Globus pallidus (tissue), 1 donor: ENCODE measurements around the gene ACOXL.
"Not testable (repeated sequence)": the region's sequence is repeated elsewhere in the genome, so short reads cannot be mapped to it uniquely, and the experiment has no call there.

ENCODE experiments used
- DNase-seq: peaks from one replicate; pipeline ENCODE4 v3.0.0-alpha.2; 2015; ENCODE audit warnings: low spot score

ACOXL gene

DNA sequence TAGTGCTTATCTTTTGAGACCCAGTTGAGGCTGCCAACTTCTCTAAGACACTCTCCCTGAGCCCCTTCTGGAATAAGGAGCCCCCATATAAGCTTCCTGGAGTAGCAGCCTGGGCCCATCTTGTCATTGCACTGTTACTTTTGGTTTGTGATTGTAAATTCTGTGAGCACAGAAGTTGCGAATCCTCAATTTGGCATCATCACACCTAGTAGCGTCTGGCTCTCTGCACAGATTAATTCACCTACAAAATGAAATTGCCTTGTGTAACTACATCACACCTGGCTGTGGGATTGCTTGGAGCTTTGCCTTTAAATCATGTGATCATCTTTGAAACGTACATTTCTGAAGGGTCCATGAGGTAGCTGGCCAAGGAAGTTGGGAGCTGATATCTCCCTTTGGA is 195.2 kb downstream of the ACOXL start:
- DNase-seq = no peak

DNA sequence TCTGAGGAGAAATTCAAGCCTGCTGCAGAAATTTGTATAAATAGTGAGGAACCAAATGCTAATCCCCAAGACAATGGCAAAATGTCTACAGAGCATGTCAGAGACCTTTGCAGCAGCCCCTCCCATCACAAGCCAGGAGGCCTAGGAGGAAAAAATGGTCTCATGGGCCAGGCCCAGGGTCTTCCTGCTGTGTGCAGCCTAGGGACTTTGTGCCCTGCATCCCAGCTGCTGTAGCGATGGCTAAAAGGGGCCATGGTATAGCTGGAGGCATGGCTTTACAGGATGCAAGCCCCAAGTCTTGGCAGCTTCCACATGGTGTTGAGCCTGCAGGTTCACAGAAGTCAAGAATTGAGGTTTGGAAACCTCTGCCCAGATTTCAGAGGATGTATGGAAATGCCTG is 197.2 kb downstream of the ACOXL start:
- no peak for DNase-seq

DNA sequence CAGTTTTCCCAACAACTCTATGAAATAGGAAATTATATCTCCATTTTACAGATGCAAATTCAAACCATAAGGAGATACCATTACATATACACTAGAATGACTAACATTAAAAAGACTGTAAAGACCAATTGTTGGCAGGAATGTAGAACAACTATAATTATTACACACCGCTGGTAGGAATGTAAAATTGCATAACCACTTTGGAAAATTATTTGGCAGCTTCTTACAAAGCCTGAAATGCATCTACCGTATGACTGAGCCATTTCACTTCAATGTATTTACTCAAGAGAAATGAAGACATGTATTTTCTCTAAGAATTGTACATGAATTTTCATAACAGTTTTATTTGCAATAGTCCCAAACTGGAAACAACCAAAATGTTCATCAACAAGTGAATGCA is 199.3 kb downstream of the ACOXL start:
- no peak for DNase-seq

DNA sequence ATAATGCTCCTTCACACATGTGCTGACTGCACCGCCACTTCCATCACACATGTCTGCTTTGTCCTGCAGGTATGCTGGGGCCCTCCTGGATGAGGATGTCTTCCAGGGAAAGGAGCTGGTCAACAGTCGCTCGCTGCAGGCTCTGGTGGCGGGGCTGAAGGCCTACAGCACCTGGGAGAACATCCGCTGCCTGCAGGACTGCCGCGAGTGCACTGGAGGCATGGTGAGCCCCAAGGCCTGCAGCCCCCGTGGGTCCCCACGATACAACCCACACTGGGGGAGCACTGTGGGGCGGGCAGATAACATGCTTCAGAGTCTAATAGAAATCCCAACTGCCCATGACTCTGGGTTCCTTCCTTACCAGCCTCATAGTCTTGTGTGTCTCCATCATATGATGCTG is 201.0 kb downstream of the ACOXL start:
- DNase-seq = no peak

- no peak for DNase-seq
Measured at GRCh38 chr2:110934948-110935347, 202.6 kb downstream of the ACOXL start.

- DNase-seq = no peak
Measured at GRCh38 chr2:110940376-110940910, 208.1 kb downstream of the ACOXL start.

- DNase-seq = no peak
Measured at GRCh38 chr2:110941226-110941625, 208.9 kb downstream of the ACOXL start.

DNA sequence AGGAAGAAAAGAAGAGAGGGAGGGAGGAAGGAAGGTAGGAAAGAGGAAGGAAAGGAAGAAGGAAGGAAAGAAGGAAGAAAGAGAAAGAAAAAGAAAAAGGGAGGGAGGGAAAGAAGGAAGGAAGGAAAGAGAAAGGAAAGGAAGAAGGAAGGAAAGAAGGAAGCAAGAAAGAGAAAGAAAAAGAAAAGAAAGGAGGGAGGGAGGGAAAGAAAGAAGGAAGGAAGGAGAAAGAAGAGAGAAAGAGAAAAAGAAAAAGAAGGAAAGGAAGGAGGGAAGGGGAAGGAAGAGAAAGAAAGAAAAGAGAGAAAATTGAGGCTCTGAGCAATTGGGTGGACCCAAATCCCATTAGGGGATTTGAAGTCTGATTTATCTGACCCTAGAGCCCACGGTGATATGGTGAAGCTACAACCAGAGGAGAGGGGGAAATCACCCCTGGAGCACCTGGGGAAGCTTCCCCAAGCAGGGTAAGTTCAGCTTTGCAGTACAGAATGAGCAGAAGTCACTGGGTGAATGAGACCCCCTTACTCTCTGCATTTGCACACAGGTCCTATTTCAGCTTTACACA is 210.8 kb downstream of the ACOXL start:
- DNase-seq = no peak

DNA sequence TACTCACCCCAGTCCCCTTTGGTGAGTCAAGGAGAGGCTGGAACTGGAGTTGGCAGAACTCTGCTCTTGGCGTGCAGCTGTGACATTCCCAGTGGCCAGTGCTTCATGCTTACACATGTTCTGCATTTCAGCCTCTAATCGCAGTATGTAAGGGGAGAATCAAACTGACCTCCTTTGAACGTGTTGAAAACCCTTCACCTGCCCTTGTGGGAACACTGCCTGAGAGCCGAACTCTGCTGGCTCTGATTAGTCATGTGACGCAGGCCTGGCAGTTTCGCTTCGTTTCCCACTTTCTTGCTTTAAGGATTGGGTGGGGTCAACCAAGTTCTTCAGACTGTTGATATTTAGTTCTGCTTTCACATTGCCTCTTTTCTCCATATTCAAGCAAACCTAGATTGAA is 214.5 kb downstream of the ACOXL start:
- no peak for DNase-seq

GRCh38 chr2:110948027-110948674 is 215.8 kb downstream of the ACOXL start:
- DNase-seq = no peak

DNA sequence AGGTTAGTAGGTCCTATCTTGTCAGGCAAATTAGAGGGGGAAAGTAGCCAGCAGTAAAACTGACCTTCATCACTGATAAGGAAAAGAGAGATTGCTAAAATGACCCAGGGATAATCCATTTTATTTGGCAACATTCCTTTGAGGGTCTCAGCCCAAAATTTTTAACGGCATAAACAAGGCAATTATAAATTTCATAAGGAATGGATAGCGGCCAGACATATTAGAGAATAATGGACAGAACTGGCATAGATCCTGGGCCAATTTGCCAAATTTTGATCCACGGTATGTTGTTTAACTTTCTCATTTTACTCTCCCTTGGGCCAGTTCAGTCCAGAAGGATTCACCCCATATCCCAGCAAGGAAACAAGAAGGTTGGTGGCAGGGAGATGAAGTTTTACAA is 217.9 kb downstream of the ACOXL start:
- DNase-seq = no peak

DNA sequence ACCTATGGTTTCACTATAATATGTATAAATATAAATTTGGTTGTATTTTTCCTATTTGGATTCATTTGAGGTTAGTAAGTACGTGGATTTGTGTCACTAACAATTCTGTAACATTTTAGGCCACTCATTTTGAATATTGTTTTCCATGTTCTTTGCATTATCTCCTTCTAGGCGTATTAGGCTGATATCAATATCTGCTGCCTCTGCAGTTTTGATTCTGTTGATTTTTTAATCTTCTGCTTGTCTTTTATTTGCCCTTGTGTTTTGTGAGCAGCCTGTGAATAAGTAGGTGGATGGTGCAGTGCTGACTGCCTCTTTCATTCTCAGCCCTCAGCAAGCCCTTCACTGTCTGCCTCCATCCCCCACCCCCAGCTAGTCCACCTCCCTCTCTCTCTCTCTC is 222.7 kb downstream of the ACOXL start:
- DNase-seq = no peak

GRCh38 chr2:110955556-110955955 is 223.2 kb downstream of the ACOXL start:
- DNase-seq = no peak

GRCh38 chr2:110957293-110957692 is 224.9 kb downstream of the ACOXL start:
- no peak for DNase-seq

DNA sequence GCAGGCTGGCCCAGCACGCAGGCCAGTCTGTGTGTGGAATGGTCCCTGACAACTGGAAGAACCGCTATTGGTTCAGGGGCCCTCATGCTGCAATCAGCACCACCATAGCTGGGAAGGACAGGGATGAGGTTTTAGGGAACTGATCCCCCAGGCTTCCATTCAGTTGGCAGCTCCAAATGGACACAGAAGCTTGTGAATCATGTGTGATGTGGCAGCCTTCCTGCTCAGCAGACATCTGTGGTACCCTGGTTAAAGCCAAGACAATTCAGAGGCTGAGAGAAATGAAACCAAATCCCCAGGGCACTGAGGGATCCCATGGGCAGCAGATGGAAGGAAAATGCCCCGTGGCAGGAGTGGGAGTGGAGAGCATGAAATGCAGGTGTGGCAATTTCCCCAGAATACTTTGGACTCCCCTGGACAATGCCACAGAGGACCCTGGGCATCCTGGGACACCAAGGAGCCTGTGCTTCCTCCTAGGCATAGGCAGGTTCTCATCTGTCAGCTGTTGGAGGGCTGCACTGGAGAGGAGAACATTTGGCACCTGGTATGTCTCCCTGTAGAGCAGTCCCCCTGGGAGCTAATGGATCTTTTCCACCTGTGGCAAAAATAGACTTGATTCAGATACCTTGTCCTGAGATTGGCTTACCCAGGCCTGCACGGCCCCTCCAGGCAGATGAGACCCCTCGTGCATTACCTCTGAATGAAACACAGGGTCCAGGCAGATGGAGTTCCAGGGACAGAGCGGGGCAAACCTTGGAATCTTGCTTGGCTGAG is 226.2 kb downstream of the ACOXL start:
- DNase-seq = no peak

DNA sequence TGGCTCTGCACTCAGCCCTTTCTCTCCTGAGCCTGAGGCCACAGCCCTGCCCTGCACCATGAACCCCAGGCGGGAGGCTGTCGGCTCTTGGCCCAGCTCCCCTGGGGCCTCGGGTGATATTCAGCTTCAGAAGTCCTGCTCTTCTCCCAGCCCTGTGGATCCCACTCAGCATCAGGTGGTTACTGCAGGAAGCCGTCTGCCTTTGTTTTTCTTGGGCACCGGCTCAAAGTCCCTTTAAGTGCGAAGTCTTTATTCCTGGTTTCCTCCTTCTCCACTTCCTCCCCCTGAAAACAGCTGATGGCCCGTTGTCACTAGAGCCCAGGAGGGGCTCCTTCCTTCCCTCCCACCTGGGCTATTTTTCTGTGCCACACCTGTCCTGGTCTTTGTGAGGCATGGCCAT is 226.8 kb downstream of the ACOXL start:
- DNase-seq = no peak

DNA sequence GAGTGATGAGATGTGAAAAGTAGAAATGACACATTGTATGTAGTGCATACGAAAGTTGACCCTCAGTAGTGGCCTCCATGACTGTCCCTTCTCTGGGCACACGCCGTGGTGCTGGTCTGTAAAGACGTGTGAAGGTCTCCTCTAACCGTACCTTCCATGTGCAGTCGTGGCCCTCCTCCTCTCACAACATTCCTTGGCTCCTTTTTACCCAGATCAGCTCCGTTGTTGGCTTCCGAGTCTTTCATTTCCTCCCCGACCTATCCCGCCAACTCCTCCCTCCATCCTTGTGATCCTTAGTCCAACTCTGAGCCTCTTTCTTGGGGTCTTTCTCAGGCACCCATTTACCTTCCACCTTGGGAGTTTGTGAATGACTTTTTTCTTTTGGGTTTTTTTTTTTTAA is 227.9 kb downstream of the ACOXL start:
- DNase-seq = no peak

- DNase-seq = no peak
Measured at GRCh38 chr2:110960954-110961353, 228.6 kb downstream of the ACOXL start.

DNA sequence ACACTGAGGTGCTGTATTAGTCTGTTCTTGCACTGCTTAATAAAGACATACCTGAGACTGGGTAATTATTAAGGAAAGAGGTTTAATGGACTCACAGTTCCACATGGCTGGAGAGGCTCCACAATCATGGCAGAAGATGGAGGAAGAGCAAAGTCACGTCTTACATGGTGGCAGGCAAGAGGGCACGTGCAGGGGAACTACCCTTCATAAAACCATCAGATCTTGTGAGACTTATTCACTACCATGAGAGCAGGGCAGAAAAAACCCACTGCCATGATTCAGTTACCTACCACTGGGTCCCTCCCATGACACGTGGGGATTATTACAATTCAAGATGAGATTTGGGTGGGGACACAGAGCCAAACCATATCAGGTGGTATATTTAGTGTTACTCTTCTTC is 229.3 kb downstream of the ACOXL start:
- not testable (repeated sequence) for DNase-seq

- DNase-seq = no peak
Measured at GRCh38 chr2:110969696-110970095, 237.3 kb downstream of the ACOXL start.

DNA sequence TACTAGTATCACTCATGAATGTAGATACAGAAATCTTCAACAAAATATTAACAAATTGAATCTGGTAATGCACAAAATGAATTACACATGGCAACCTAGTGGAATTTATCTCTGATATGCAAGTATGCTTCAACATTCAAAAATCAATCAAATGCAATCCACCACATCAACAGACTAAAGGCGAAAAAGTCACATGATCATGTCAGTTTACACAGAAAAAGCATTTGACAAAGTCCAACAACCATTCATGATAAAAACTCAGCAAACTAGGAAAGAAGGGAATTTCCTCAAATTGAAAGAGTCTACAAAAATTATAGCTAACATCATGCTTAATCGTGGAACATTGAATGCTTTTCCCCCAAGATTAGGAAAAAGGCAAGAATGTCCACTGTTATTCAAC is 237.8 kb downstream of the ACOXL start:
- no peak for DNase-seq

DNA sequence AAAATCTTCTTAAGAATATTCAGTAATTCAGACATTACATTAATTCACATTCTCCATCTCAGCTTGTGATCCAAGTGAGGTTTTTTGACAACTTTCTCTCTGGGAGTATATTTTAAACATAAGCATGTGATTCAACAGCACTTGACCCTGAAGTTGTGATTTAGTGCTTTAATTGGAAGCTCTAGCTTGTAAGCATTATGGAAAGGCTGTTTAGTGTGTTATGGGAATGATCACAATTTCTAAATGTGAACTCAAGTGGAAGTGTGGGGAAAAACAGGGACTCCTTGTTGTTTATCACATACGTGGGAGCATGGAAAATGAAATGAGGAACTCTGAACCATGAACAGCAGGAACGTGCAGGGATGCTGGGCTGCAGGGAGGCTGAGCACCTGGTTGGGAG is 239.4 kb downstream of the ACOXL start:
- no peak for DNase-seq

GRCh38 chr2:110973262-110973661 is 240.9 kb downstream of the ACOXL start:
- no peak for DNase-seq
